Hepatocyte (in vitro differentiated cells): ENCODE data around the gene CYBA. TPM values are rescaled to one million over a fixed set of nuclear protein-coding genes. Genes with fewer than 3 reads are reported as not detected.

Experiments used
- DNase-seq: peaks from one replicate; pipeline ENCODE4 v3.0.0-alpha.2; 2016; ENCODE audit warnings: low spot score
- H2AFZ ChIP-seq: fragments of 200-600 bp; sonication (generic); 2 replicates; pipeline ENCODE4 v1.6.0; 2016; ENCODE audit warnings: antibody characterized with exemption, mild to moderate bottlenecking
- H3K27ac ChIP-seq: fragments of 200-600 bp; sonication (generic); 2 replicates; pipeline ENCODE4 v1.5.1; 2016; ENCODE audit warnings: mild to moderate bottlenecking
- H3K27me3 ChIP-seq: fragments of 200-600 bp; sonication (generic); 2 replicates; pipeline ENCODE4 v1.6.1; 2016
- H3K36me3 ChIP-seq: fragments of 200-600 bp; sonication (generic); replicated peaks from 2 replicates; pipeline ENCODE4 v1.5.1; 2016; ENCODE audit warnings: low read depth; ENCODE audit not compliant: insufficient read depth
- H3K4me1 ChIP-seq: fragments of 200-600 bp; sonication (generic); 2 replicates; pipeline ENCODE4 v1.5.1; 2016; ENCODE audit warnings: mild to moderate bottlenecking, moderate library complexity; ENCODE audit not compliant: insufficient read depth
- H3K4me2 ChIP-seq: fragments of 200-600 bp; sonication (generic); 2 replicates; pipeline ENCODE4 v1.6.0; 2016
- H3K4me3 ChIP-seq: fragments of 200-600 bp; sonication (generic); 2 replicates; pipeline ENCODE4 v1.5.1; 2016; ENCODE audit warnings: mild to moderate bottlenecking
- H3K79me2 ChIP-seq: fragments of 200-600 bp; sonication (generic); 2 replicates; pipeline ENCODE4 v1.6.0; 2017; ENCODE audit warnings: mild to moderate bottlenecking
- H3K9me2 ChIP-seq: fragments of 200-600 bp; sonication (generic); replicated peaks from 2 replicates; pipeline ENCODE4 v1.6.0; 2017; ENCODE audit warnings: mild to moderate bottlenecking; ENCODE audit not compliant: insufficient read depth
- H3K9me3 ChIP-seq: fragments of 200-600 bp; sonication (generic); 2 replicates; pipeline ENCODE4 v1.5.1; 2016; ENCODE audit warnings: low read depth, mild to moderate bottlenecking
- H4K20me1 ChIP-seq: fragments of 200-600 bp; sonication (generic); 2 replicates; pipeline ENCODE4 v1.6.0; 2016; ENCODE audit warnings: mild to moderate bottlenecking; ENCODE audit not compliant: insufficient read depth, poor library complexity, severe bottlenecking
- CTCF ChIP-seq: fragments of 200-600 bp; sonication (generic); IDR thresholded peaks from 2 replicates; pipeline ENCODE4 v1.5.1; 2016; ENCODE audit warnings: antibody characterized with exemption, mild to moderate bottlenecking; ENCODE audit not compliant: poor library complexity
- EZH2 ChIP-seq: fragments of 200-600 bp; sonication (generic); IDR thresholded peaks from 2 replicates; pipeline ENCODE4 v1.6.1; 2016; ENCODE audit warnings: antibody characterized with exemption, mild to moderate bottlenecking, borderline replicate concordance
- EZH2phosphoT487 ChIP-seq: fragments of 200-600 bp; sonication (generic); IDR thresholded peaks from one replicate; pipeline ENCODE4 v1.6.1; 2018; ENCODE audit warnings: antibody characterized with exemption, mild to moderate bottlenecking, low read depth, moderate library complexity; ENCODE audit not compliant: unreplicated experiment, severe bottlenecking
- WGBS: methylation state at CpG from one replicate; pipeline ENCODE4 v1.1.6; 2016; ENCODE audit warnings: low lambda C conversion rate; ENCODE audit errors: missing lambda C conversion rate; 5-methylcytosine and 5-hydroxymethylcytosine counted together
- polyA plus RNA-seq: library from polyadenylated mRNA; unstranded; fragments of >200 nt; fragmentation: Nextera tagmentation; extraction: Ambion mirVana; gene quantifications from 2 replicates; pipeline ENCODE4 v1.2.1, GENCODE V29; 2016
- total RNA-seq: library from RNA; depleted of rRNA; stranded (reverse); fragments of >200 nt; gene quantifications from 2 replicates; pipeline ENCODE4 v1.2.3, GENCODE V29; 2014

The CYBA gene
- total and polyA plus RNA-seq, 2 experiments from 2014 or later: 196 to 419 TPM

DNA sequence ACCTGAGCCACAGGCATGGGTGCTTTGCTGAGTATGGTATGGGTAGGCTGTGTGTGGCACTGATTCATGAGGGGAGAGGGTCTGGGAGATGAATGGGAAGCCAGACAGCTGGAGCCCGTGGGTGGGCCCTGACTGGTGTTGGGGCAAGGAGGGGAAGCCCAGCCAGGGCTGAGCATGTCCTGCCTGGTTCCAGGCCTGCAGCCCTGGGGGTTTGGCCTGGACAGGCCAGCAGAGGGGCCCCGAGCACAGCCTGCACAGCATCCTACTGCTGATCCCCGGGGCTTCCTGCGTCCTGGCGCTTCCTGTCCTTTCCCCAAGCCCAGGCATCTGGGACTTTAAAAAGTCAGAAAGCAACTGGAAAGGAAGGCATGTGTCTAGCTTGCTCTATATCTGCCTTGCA, 16.6 kb upstream of the CYBA start:
- peaks cover under 1% of the 10 kb centered on the region for H4K20me1 ChIP-seq
- H3K27ac ChIP-seq: no peak overlapping the region
- DNase-seq: no peak
- peaks cover 23% of the 10 kb centered on the region for H3K79me2 ChIP-seq
- no peak overlapping the region for H2AFZ ChIP-seq
- no peak overlapping the region for H3K4me3 ChIP-seq
- peaks cover 2% of the 10 kb centered on the region for H3K4me1 ChIP-seq
- H3K27me3 ChIP-seq: no peaks in the 10 kb centered on the region
- H3K4me2 ChIP-seq: no peak overlapping the region
- H3K9me2 ChIP-seq: no peaks in the 10 kb centered on the region
- WGBS: 50% methylated on average over 5 of the region's 5 CpGs
- H3K36me3 ChIP-seq: no peaks in the 10 kb centered on the region
- no peak for TF ChIP-seq EZH2
- TF ChIP-seq EZH2phosphoT487: no peak
- no peak for TF ChIP-seq CTCF
- no peaks in the 10 kb centered on the region for H3K9me3 ChIP-seq

DNA sequence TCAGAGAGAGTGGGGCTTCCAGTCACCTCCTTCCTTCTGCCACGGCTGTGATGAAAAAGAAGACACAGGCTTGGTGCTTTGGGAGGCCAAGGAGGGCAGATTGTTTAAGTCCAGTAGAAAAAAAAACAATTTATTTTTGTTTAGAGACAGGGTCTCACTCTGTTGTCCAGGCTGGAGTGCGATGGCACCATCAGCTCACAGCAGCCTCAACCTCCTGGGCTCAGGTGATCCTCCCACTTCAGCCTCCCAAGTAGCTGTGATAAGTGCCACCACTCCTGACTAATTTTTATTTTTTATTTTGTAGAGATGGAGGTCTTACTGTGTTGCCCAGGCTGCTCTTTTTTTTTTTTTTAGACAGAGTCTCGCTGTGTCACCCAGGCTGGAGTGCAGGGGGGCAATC, 14.7 kb upstream of the CYBA start:
- Histone ChIP-seq H3K27me3 (no peaks in the 10 kb centered on the region), H3K4me2 (no peak overlapping the region), H3K9me3 (no peaks in the 10 kb centered on the region), H4K20me1 (peaks cover 15% of the 10 kb centered on the region), H3K4me1 (peaks cover 14% of the 10 kb centered on the region), H3K36me3 (no peaks in the 10 kb centered on the region), H3K9me2 (no peaks in the 10 kb centered on the region), H3K27ac (no peak overlapping the region), H3K79me2 (peaks cover 42% of the 10 kb centered on the region), H2AFZ (no peak overlapping the region), H3K4me3 (no peak overlapping the region)
- 90% methylated on average over 3 of the region's 3 CpGs for WGBS
- TF ChIP-seq EZH2phosphoT487: no peak
- TF ChIP-seq CTCF: no peak
- TF ChIP-seq EZH2: no peak
- DNase-seq: no peak

DNA sequence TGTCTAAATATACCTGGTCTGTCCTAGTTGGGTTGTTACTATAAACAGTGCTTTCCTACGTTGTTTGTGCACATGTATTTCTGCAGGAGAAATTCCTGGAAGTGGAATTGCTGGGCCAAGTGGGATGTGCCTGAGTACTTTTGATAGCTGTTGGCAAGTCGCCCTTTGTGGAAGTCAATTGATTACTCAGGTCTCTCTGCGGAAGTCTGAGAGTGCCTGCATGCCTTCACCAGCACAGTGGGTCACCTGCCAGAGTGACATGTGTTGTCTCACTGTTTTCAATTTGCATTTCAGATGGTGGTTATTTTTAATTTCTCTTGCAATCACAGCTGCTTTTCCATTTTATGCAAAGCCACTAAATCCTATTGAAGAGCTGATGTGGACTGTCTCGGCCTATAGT, 14.3 kb upstream of the CYBA start:
- Histone ChIP-seq H3K27me3 (no peaks in the 10 kb centered on the region), H3K4me2 (no peak overlapping the region), H3K27ac (no peak overlapping the region), H3K4me3 (no peak overlapping the region), H3K9me3 (no peaks in the 10 kb centered on the region), H3K79me2 (peaks cover 46% of the 10 kb centered on the region), H3K9me2 (no peaks in the 10 kb centered on the region), H3K36me3 (no peaks in the 10 kb centered on the region), H4K20me1 (peaks cover 20% of the 10 kb centered on the region), H3K4me1 (peaks cover 18% of the 10 kb centered on the region), H2AFZ (no peak overlapping the region)
- 81% methylated on average over 4 of the region's 4 CpGs for WGBS
- no peak for DNase-seq
- no peak for TF ChIP-seq EZH2phosphoT487
- TF ChIP-seq EZH2: no peak
- no peak for TF ChIP-seq CTCF
